ENCODE data around the gene SEC24D.

SEC24D gene

GRCh38 chr4:118833192-118833820, 2.6 kb downstream of the SEC24D start:
- no peaks in the 10 kb centered on the region for H3K9me3 ChIP-seq (ENCODE audit: control insufficient read depth in 5 of 5, low read length in 5 of 5)
- peaks cover 3 to 16% (median 16%) of the 10 kb centered on the region in 5 donors for H3K4me1 ChIP-seq (ENCODE audit: control insufficient read depth in 5 of 5, insufficient read depth in 5 of 5, low read length in 5 of 5)
- H3K36me3 ChIP-seq (ENCODE audit: control insufficient read depth in 5 of 5, insufficient read depth in 5 of 5, low read length in 5 of 5) = peaks cover 13 to 29% (median 19%) of the 10 kb centered on the region in 5 donors
- H3K4me3 ChIP-seq (ENCODE audit: low read depth in 1 of 5, low read length in 5 of 5) = no peak overlapping the region
- no peaks in the 10 kb centered on the region for H3K27me3 ChIP-seq (ENCODE audit: control insufficient read depth in 5 of 5, insufficient read depth in 4 of 5, low read length in 5 of 5)
- no peak overlapping the region for H3K9ac ChIP-seq (ENCODE audit: low read length in 5 of 5)
- no peak overlapping the region for H3K27ac ChIP-seq (ENCODE audit: low read depth, low read length)

GRCh38 chr4:118829107-118829506, 6.8 kb downstream of the SEC24D start:
- H3K27ac ChIP-seq (ENCODE audit: low read depth, low read length) = no peak overlapping the region
- no peaks in the 10 kb centered on the region for H3K9me3 ChIP-seq (ENCODE audit: control insufficient read depth in 5 of 5, low read length in 5 of 5)
- H3K36me3 ChIP-seq (ENCODE audit: control insufficient read depth in 5 of 5, insufficient read depth in 5 of 5, low read length in 5 of 5) = peaks cover 13 to 33% (median 21%) of the 10 kb centered on the region in 5 donors
- no peak overlapping the region for H3K4me3 ChIP-seq (ENCODE audit: low read depth in 1 of 5, low read length in 5 of 5)
- peaks cover 0 to 13% (median 6%) of the 10 kb centered on the region in 5 donors for H3K4me1 ChIP-seq (ENCODE audit: control insufficient read depth in 5 of 5, insufficient read depth in 5 of 5, low read length in 5 of 5)
- no peak overlapping the region for H3K9ac ChIP-seq (ENCODE audit: low read length in 5 of 5)
- no peaks in the 10 kb centered on the region for H3K27me3 ChIP-seq (ENCODE audit: control insufficient read depth in 5 of 5, insufficient read depth in 4 of 5, low read length in 5 of 5)

- Histone ChIP-seq H3K36me3 (ENCODE audit: control insufficient read depth in 5 of 5, insufficient read depth in 5 of 5, low read length in 5 of 5) (peaks cover 4 to 35% (median 20%) of the 10 kb centered on the region in 5 donors), H3K4me3 (ENCODE audit: low read depth in 1 of 5, low read length in 5 of 5) (no peak overlapping the region), H3K27ac (ENCODE audit: low read depth, low read length) (no peak overlapping the region), H3K9ac (ENCODE audit: low read length in 5 of 5) (no peak overlapping the region), H3K4me1 (ENCODE audit: control insufficient read depth in 5 of 5, insufficient read depth in 5 of 5, low read length in 5 of 5) (peaks cover 0 to 13% (median 6%) of the 10 kb centered on the region in 5 donors), H3K9me3 (ENCODE audit: control insufficient read depth in 5 of 5, low read length in 5 of 5) (no peaks in the 10 kb centered on the region), H3K27me3 (ENCODE audit: control insufficient read depth in 5 of 5, insufficient read depth in 4 of 5, low read length in 5 of 5) (no peaks in the 10 kb centered on the region)
Measured at GRCh38 chr4:118826723-118827444, 9.0 kb downstream of the SEC24D start.

- no peaks in the 10 kb centered on the region for H3K27me3 ChIP-seq (ENCODE audit: control insufficient read depth in 5 of 5, insufficient read depth in 4 of 5, low read length in 5 of 5)
- H3K4me1 ChIP-seq (ENCODE audit: control insufficient read depth in 5 of 5, insufficient read depth in 5 of 5, low read length in 5 of 5) = peaks cover 0 to 13% (median 6%) of the 10 kb centered on the region in 5 donors
- no peak overlapping the region for H3K27ac ChIP-seq (ENCODE audit: low read depth, low read length)
- H3K9me3 ChIP-seq (ENCODE audit: control insufficient read depth in 5 of 5, low read length in 5 of 5) = no peaks in the 10 kb centered on the region
- no peak overlapping the region for H3K4me3 ChIP-seq (ENCODE audit: low read depth in 1 of 5, low read length in 5 of 5)
- no peak overlapping the region for H3K9ac ChIP-seq (ENCODE audit: low read length in 5 of 5)
- peaks cover 4 to 32% (median 16%) of the 10 kb centered on the region in 5 donors for H3K36me3 ChIP-seq (ENCODE audit: control insufficient read depth in 5 of 5, insufficient read depth in 5 of 5, low read length in 5 of 5)
Measured at GRCh38 chr4:118825799-118826198, 10.1 kb downstream of the SEC24D start.

GRCh38 chr4:118824141-118824540, 11.8 kb downstream of the SEC24D start:
- Histone ChIP-seq H3K27me3 (ENCODE audit: control insufficient read depth in 5 of 5, insufficient read depth in 4 of 5, low read length in 5 of 5) (no peaks in the 10 kb centered on the region), H3K4me3 (ENCODE audit: low read depth in 1 of 5, low read length in 5 of 5) (no peak overlapping the region), H3K36me3 (ENCODE audit: control insufficient read depth in 5 of 5, insufficient read depth in 5 of 5, low read length in 5 of 5) (peaks cover 4 to 32% (median 16%) of the 10 kb centered on the region in 5 donors), H3K9ac (ENCODE audit: low read length in 5 of 5) (no peak overlapping the region), H3K4me1 (ENCODE audit: control insufficient read depth in 5 of 5, insufficient read depth in 5 of 5, low read length in 5 of 5) (peaks cover 0 to 13% (median 6%) of the 10 kb centered on the region in 5 donors), H3K27ac (ENCODE audit: low read depth, low read length) (no peak overlapping the region), H3K9me3 (ENCODE audit: control insufficient read depth in 5 of 5, low read length in 5 of 5) (no peaks in the 10 kb centered on the region)

- H3K36me3 ChIP-seq (ENCODE audit: control insufficient read depth in 5 of 5, insufficient read depth in 5 of 5, low read length in 5 of 5) = peaks cover 4 to 28% (median 16%) of the 10 kb centered on the region in 5 donors
- H3K9me3 ChIP-seq (ENCODE audit: control insufficient read depth in 5 of 5, low read length in 5 of 5) = no peaks in the 10 kb centered on the region
- H3K27me3 ChIP-seq (ENCODE audit: control insufficient read depth in 5 of 5, insufficient read depth in 4 of 5, low read length in 5 of 5) = no peaks in the 10 kb centered on the region
- no peak overlapping the region for H3K27ac ChIP-seq (ENCODE audit: low read depth, low read length)
- H3K4me3 ChIP-seq (ENCODE audit: low read depth in 1 of 5, low read length in 5 of 5) = no peak overlapping the region
- no peak overlapping the region for H3K9ac ChIP-seq (ENCODE audit: low read length in 5 of 5)
- H3K4me1 ChIP-seq (ENCODE audit: control insufficient read depth in 5 of 5, insufficient read depth in 5 of 5, low read length in 5 of 5) = peaks cover 0 to 13% (median 6%) of the 10 kb centered on the region in 5 donors
Measured at GRCh38 chr4:118823471-118823870, 12.5 kb downstream of the SEC24D start.

- H3K4me3 ChIP-seq (ENCODE audit: low read depth in 1 of 5, low read length in 5 of 5) = no peak overlapping the region
- H3K27me3 ChIP-seq (ENCODE audit: control insufficient read depth in 5 of 5, insufficient read depth in 4 of 5, low read length in 5 of 5) = no peaks in the 10 kb centered on the region
- peaks cover 0 to 6% (median 2%) of the 10 kb centered on the region in 5 donors for H3K4me1 ChIP-seq (ENCODE audit: control insufficient read depth in 5 of 5, insufficient read depth in 5 of 5, low read length in 5 of 5)
- H3K36me3 ChIP-seq (ENCODE audit: control insufficient read depth in 5 of 5, insufficient read depth in 5 of 5, low read length in 5 of 5) = peaks cover 6 to 31% (median 16%) of the 10 kb centered on the region in 5 donors
- H3K9ac ChIP-seq (ENCODE audit: low read length in 5 of 5) = no peak overlapping the region
- H3K27ac ChIP-seq (ENCODE audit: low read depth, low read length) = no peak overlapping the region
- no peaks in the 10 kb centered on the region for H3K9me3 ChIP-seq (ENCODE audit: control insufficient read depth in 5 of 5, low read length in 5 of 5)
Measured at GRCh38 chr4:118821590-118822293, 14.2 kb downstream of the SEC24D start.

- Histone ChIP-seq H3K4me3 (ENCODE audit: low read depth in 1 of 5, low read length in 5 of 5) (no peak overlapping the region), H3K36me3 (ENCODE audit: control insufficient read depth in 5 of 5, insufficient read depth in 5 of 5, low read length in 5 of 5) (peaks cover 16 to 44% (median 37%) of the 10 kb centered on the region in 5 donors), H3K27ac (ENCODE audit: low read depth, low read length) (no peak overlapping the region), H3K9me3 (ENCODE audit: control insufficient read depth in 5 of 5, low read length in 5 of 5) (no peaks in the 10 kb centered on the region), H3K4me1 (ENCODE audit: control insufficient read depth in 5 of 5, insufficient read depth in 5 of 5, low read length in 5 of 5) (no peaks in the 10 kb centered on the region), H3K27me3 (ENCODE audit: control insufficient read depth in 5 of 5, insufficient read depth in 4 of 5, low read length in 5 of 5) (no peaks in the 10 kb centered on the region), H3K9ac (ENCODE audit: low read length in 5 of 5) (no peak overlapping the region)
Measured at GRCh38 chr4:118817178-118817930, 18.6 kb downstream of the SEC24D start.

GRCh38 chr4:118816538-118817177, 19.3 kb downstream of the SEC24D start:
- H3K36me3 ChIP-seq (ENCODE audit: control insufficient read depth in 5 of 5, insufficient read depth in 5 of 5, low read length in 5 of 5) = peaks cover 16 to 44% (median 37%) of the 10 kb centered on the region in 5 donors
- H3K27ac ChIP-seq (ENCODE audit: low read depth, low read length) = no peak overlapping the region
- no peak overlapping the region for H3K9ac ChIP-seq (ENCODE audit: low read length in 5 of 5)
- no peaks in the 10 kb centered on the region for H3K4me1 ChIP-seq (ENCODE audit: control insufficient read depth in 5 of 5, insufficient read depth in 5 of 5, low read length in 5 of 5)
- no peak overlapping the region for H3K4me3 ChIP-seq (ENCODE audit: low read depth in 1 of 5, low read length in 5 of 5)
- no peaks in the 10 kb centered on the region for H3K27me3 ChIP-seq (ENCODE audit: control insufficient read depth in 5 of 5, insufficient read depth in 4 of 5, low read length in 5 of 5)
- H3K9me3 ChIP-seq (ENCODE audit: control insufficient read depth in 5 of 5, low read length in 5 of 5) = no peaks in the 10 kb centered on the region
